A673 (cell line): ENCODE results near the gene TMED7. TPM values are rescaled to one million over a fixed set of nuclear protein-coding genes. Genes with fewer than 3 reads are reported as not detected.

ENCODE experiments used
- BruUV-seq: library from RNA; stranded (reverse); fragments of 400-500 nt; replicated peaks from 2 replicates; lab custom pipeline; 2021; lab: Mats Ljungman, UMichigan
- CTCF ChIA-PET: fragments of 300-600 bp; sonication (Branson Sonifier 250); formaldehyde crosslinking; loops from one replicate; lab custom pipeline; 2022; ENCODE audit warnings: antibody characterized with exemption; lab: Charles Lee
- POLR2A ChIA-PET: fragments of 300-600 bp; sonication (Branson Sonifier 250); formaldehyde crosslinking; loops from one replicate; lab custom pipeline; 2022; ENCODE audit warnings: antibody characterized with exemption; ENCODE audit not compliant: low non-redundant PET; lab: Charles Lee
- DNase-seq: peaks from one replicate; pipeline ENCODE4 v3.0.0-alpha.2; 2015; ENCODE audit warnings: low spot score
- H3K27ac ChIP-seq: fragments of 200-600 bp; sonication (generic); 2 replicates; pipeline ENCODE4 v1.5.1; 2016; ENCODE audit warnings: mixed run types, low read depth, mild to moderate bottlenecking, mixed read lengths, antibody characterized with exemption, low read length; ENCODE audit not compliant: poor library complexity, severe bottlenecking
- H3K27me3 ChIP-seq: fragments of 200-600 bp; sonication (generic); replicated peaks from 2 replicates; pipeline ENCODE4 v1.6.1; 2017; ENCODE audit warnings: mixed run types, low read depth, mild to moderate bottlenecking, mixed read lengths, antibody characterized with exemption, low read length; ENCODE audit not compliant: insufficient read depth, poor library complexity
- H3K36me3 ChIP-seq: fragments of 200-600 bp; sonication (generic); 2 replicates; pipeline ENCODE4 v1.6.1; 2016; ENCODE audit warnings: mixed run types, mild to moderate bottlenecking, mixed read lengths, antibody characterized with exemption, low read length; ENCODE audit not compliant: insufficient read depth, poor library complexity, severe bottlenecking
- H3K4me1 ChIP-seq: fragments of 200-600 bp; sonication (generic); 2 replicates; pipeline ENCODE4 v1.6.1; 2017; ENCODE audit warnings: mixed run types, mild to moderate bottlenecking, mixed read lengths, antibody characterized with exemption, low read length; ENCODE audit not compliant: insufficient read depth, poor library complexity, severe bottlenecking
- H3K4me3 ChIP-seq: fragments of 200-600 bp; sonication (generic); 2 replicates; pipeline ENCODE4 v1.5.1; 2016; ENCODE audit warnings: low read depth, mixed run types, mild to moderate bottlenecking, mixed read lengths, low read length; ENCODE audit not compliant: poor library complexity, severe bottlenecking
- H3K9me3 ChIP-seq: fragments of 200-600 bp; sonication (generic); 2 replicates; pipeline ENCODE4 v1.6.1; 2016; ENCODE audit warnings: mixed run types, low read depth, mild to moderate bottlenecking, mixed read lengths, antibody characterized with exemption, low read length; ENCODE audit not compliant: poor library complexity, severe bottlenecking
- EZH2 ChIP-seq: fragments of 200-600 bp; sonication (generic); IDR thresholded peaks from 2 replicates; pipeline ENCODE4 v1.6.1; 2017; ENCODE audit warnings: borderline replicate concordance, low read depth, mild to moderate bottlenecking, mixed read lengths, antibody characterized with exemption, low read length; ENCODE audit not compliant: poor library complexity, severe bottlenecking
- intact Hi-C: fragments of 100-400 bp; cut with micrococcal nuclease; formaldehyde crosslinking; loops from one replicate; pipeline ENCODE4 v1.10.0; 2022; ENCODE audit not compliant: unreplicated experiment
- total RNA-seq: library from RNA; stranded (reverse); gene quantifications from 2 replicates; pipeline ENCODE4 v1.2.3, GENCODE V29; 2021
- TF ChIP-seq, protein P1 (sequence below): fragments of 300-800, 200-600 bp; sonication (generic); conservative IDR thresholded peaks from 2 replicates; pipeline ENCODE4 v1.5.1; 2017; ENCODE audit warnings: low read depth, mild to moderate bottlenecking, antibody characterized with exemption, low read length, moderate library complexity, mixed read lengths

The TMED7 gene
- total RNA-seq, 1 experiment from 2014 or later = 62.8 TPM

DNA sequence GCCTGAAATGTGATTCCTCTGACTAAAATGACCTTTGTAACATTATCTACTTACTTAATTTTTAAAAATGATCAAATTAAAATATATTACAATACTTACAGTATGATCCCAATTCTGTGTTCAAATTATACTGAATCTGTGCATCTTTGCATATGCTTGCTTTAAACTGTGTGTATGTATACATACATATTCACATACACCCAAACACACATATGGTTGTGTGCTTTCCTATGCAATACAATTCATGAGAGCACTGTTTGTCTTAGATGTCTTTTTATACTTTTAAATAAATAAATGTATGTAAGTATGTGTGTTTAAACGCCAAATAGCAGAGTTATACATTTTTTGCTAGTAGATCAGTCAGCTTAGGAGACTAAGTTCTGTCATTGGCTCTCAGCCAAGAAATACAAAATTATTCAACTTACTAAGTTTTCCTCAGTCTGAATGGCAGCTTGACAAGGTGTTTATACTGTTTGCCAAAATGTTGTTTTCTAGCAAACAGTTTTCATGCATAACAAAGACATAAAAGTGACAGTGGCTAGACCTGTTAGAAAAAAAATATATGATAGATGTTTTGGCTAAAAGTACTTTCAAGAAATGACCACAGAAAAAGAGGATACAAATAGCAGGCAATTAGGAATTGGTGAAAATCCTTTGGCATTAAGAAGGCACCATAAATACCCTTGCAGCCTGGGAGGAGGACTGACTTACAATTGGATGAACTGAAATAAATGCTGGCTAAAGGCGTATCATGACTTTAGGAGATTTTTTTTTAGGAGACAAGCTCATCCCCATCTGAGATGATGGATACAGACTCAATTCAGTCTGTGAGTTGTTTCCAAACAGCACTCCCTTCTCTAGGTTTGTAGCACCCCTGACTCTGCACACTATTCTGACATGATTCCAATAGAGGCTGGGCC is 31.4 kb downstream of the TMED7 start:
- POLR2A ChIA-PET = no interaction called here
- no TSS peak for BruUV-seq

DNA sequence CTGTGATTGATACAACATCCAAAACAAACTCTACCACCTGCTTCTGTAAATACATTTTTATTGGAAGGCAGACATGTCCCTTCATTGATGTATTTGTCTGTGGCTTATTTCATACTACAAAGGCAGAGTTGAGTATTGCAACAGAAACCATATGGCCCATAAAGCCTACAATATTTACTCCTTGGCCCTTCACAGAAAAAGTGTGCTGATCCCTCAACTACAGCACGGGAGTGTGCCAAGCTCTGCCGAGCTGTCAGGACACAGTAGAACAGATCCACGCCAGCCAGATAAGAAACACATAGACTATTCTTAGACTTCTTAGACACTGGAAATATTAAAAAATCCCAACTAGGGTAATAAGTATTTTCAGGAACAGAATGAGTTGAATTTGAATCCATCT is 36.8 kb downstream of the TMED7 start:
- Histone ChIP-seq H3K36me3 (no peaks in the 10 kb centered on the region), H3K4me3 (no peak overlapping the region), H3K9me3 (no peaks in the 10 kb centered on the region), H3K27ac (no peak overlapping the region), H3K27me3 (no peaks in the 10 kb centered on the region), H3K4me1 (no peaks in the 10 kb centered on the region)
- no peak for TF ChIP-seq EZH2
- TF ChIP-seq, protein P1, sequence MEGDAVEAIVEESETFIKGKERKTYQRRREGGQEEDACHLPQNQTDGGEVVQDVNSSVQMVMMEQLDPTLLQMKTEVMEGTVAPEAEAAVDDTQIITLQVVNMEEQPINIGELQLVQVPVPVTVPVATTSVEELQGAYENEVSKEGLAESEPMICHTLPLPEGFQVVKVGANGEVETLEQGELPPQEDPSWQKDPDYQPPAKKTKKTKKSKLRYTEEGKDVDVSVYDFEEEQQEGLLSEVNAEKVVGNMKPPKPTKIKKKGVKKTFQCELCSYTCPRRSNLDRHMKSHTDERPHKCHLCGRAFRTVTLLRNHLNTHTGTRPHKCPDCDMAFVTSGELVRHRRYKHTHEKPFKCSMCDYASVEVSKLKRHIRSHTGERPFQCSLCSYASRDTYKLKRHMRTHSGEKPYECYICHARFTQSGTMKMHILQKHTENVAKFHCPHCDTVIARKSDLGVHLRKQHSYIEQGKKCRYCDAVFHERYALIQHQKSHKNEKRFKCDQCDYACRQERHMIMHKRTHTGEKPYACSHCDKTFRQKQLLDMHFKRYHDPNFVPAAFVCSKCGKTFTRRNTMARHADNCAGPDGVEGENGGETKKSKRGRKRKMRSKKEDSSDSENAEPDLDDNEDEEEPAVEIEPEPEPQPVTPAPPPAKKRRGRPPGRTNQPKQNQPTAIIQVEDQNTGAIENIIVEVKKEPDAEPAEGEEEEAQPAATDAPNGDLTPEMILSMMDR = no peak
- CTCF ChIA-PET = no interaction called here
- BruUV-seq = no TSS peak
- DNase-seq = no peak
- POLR2A ChIA-PET = no interaction called here
- intact Hi-C loops = loop anchor here (5.0 kb wide), 1 partner anchor 492 kb away; no protein-coding TSS in a partner anchor

More for the DNA sequence above, 31.4 kb downstream of the TMED7 start:
- intact Hi-C loops = no loop called here
- CTCF ChIA-PET = no interaction called here
- H3K9me3 ChIP-seq = no peaks in the 10 kb centered on the region
- no peaks in the 10 kb centered on the region for H3K27me3 ChIP-seq
- no peaks in the 10 kb centered on the region for H3K36me3 ChIP-seq
- no peak for TF ChIP-seq EZH2
- TF ChIP-seq, protein P1 = no peak
- no peak overlapping the region for H3K4me3 ChIP-seq
- no peaks in the 10 kb centered on the region for H3K4me1 ChIP-seq
- no peak overlapping the region for H3K27ac ChIP-seq
- no peak for DNase-seq

DNA sequence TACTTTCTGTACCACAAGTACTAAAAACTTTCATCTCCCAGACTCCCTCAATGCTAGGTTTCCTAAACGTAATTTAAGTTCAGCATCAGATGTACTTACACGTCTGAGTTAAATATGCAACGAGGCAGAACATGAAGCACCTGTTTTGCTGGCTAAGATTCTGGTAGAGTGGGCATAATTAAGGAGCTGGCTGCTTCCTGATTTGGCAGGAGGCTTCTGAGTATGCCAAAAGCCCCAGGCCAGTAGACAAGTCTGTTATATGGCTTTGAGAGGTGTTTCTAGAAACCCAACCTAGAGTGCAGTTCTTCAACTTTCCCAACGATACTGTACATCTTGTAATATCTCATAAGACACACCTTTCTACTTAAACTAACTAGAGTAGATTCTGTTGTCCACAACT is 37.2 kb downstream of the TMED7 start:
- Histone ChIP-seq H3K9me3 (no peaks in the 10 kb centered on the region), H3K36me3 (no peaks in the 10 kb centered on the region), H3K4me3 (no peak overlapping the region), H3K27ac (no peak overlapping the region), H3K4me1 (no peaks in the 10 kb centered on the region), H3K27me3 (no peaks in the 10 kb centered on the region)
- no peak for DNase-seq
- intact Hi-C loops = loop anchor here (5.0 kb wide), 1 partner anchor 491 kb away; no protein-coding TSS in a partner anchor
- BruUV-seq = no TSS peak
- TF ChIP-seq EZH2 = no peak
- TF ChIP-seq, protein P1 = no peak
- POLR2A ChIA-PET = no interaction called here
- CTCF ChIA-PET = no interaction called here
